ENCODE results near the gene RUSF1. TPM values are rescaled to one million over a fixed set of nuclear protein-coding genes. Genes with fewer than 3 reads are reported as not detected.

RUSF1 gene
- total and polyA plus RNA-seq, 9 of the 15 experiments (the other 6 are each of a cell fraction or from before 2014, with no cell fraction given) = 0.80 to 52.8 (median 27.6) TPM

- WGBS (ENCODE audit: insufficient coverage, low coverage, missing lambda C conversion rate) = 98% methylated on average over 7 of the region's 7 CpGs
- CTCF ChIA-PET (ENCODE audit: low intra/inter-chr PET ratio) = no interaction called here
- Histone ChIP-seq H3K9ac (ENCODE audit: insufficient read depth in 1 of 2, low read depth in 2 of 2, low read length in 2 of 2) (no peak overlapping the region), H3K27me3 (ENCODE audit: control insufficient read depth in 2 of 2, insufficient read depth in 2 of 2, low read length in 2 of 2) (no peaks in the 10 kb centered on the region), H3K4me1 (replicated peaks in 1 of 2; ENCODE audit: control insufficient read depth in 2 of 2, insufficient read depth in 2 of 2, low read length in 2 of 2) (peaks cover 5 to 14% of the 10 kb centered on the region in 2 experiments; a peak in 3 of 5 replicates), H3K9me1 (ENCODE audit: control insufficient read depth, insufficient read depth, low read length) (no peaks in the 10 kb centered on the region), H3K4me3 (no peak overlapping the region), H3K9me3 (replicated peaks; ENCODE audit: control insufficient read depth, insufficient read depth, low read depth, low read length) (no peaks in the 10 kb centered on the region), H3K36me3 (ENCODE audit: control insufficient read depth, insufficient read depth, low read length) (peaks cover 33% of the 10 kb centered on the region; the same call in 2 of the 3 replicates), H3K4me2 (ENCODE audit: insufficient read depth, low read length) (no peak overlapping the region), H3K79me2 (ENCODE audit: control insufficient read depth, insufficient read depth, low read length) (no peaks in the 10 kb centered on the region), H2AFZ (ENCODE audit: low read depth, low read length) (no peak overlapping the region), H3K27ac (ENCODE audit: extremely low read depth, low read depth, low read length) (no peak overlapping the region), H4K20me1 (replicated peaks; ENCODE audit: control insufficient read depth, insufficient read depth, low read length) (no peaks in the 10 kb centered on the region)
- ATAC-seq = no peak
- DNase-seq (ENCODE audit: extremely low read depth in 1 of 4, low spot score in 3 of 4) = no peak
- POLR2A ChIA-PET = interaction anchor here (0.6 to 4.3 kb wide), 4 partner anchors 8 to 18 kb away, joined by 3 to 20 read pairs (median 8); partner anchors contain the start of gene RUSF1
- BruUV-seq (replicated peaks) = no TSS peak
- in situ Hi-C loops (cut with MboI) = no loop called here
- intact Hi-C loops (cut with micrococcal nuclease) = no loop called here
- no peak for FAIRE-seq
- TF ChIP-seq CREB1 (IDR thresholded peaks at IDR 0.05) (no peak), CREB1 (CRISPR knock-in tag; IDR thresholded peaks at IDR 0.05) (no peak), TFAM (CRISPR knock-in tag; conservative IDR thresholded peaks at IDR 0.05) (no peak), POLR2AphosphoS2 (IDR thresholded peaks at IDR 0.05; ENCODE audit: low read length) (peak; percentile 56; the same call in 1 of the 2 replicates), ZNF830 (CRISPR knock-in tag; IDR thresholded peaks at IDR 0.05) (no peak), POLR2A (conservative IDR thresholded peaks at IDR 0.05) (0 out of 2 replicates have a peak, but pooled peaks have one; percentile 36)
Observed at GRCh38 chr16:31489298-31489564, 19.0 kb downstream of the RUSF1 start.

DNA sequence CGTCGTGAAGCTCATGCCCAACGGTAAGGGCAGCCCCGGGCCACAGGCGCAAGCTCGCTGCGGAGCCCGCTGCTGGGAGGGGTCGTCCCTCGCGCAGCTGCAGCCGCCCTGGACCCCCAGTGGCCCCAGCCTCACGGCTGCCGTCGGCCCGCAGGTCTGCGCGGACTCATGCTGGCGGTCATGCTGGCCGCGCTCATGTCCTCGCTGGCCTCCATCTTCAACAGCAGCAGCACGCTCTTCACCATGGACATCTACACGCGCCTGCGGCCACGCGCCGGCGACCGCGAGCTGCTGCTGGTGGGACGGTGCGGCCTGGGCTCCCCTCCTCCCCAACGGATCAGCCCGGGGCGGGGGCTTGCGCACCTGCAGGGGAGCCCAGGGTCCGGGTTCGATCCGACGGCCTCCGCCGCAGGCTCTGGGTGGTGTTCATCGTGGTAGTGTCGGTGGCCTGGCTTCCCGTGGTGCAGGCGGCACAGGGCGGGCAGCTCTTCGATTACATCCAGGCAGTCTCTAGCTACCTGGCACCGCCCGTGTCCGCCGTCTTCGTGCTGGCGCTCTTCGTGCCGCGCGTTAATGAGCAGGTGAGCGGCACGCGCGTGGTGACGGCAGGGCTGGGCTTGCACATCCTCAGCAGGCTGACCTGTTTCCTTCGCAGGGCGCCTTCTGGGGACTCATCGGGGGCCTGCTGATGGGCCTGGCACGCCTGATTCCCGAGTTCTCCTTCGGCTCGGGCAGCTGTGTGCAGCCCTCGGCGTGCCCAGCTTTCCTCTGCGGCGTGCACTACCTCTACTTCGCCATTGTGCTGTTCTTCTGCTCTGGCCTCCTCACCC is 19.5 kb downstream of the RUSF1 start:
- H3K4me2 ChIP-seq (ENCODE audit: insufficient read depth, low read length) = no peak overlapping the region
- H3K27ac ChIP-seq (ENCODE audit: extremely low read depth, low read depth, low read length) = no peak overlapping the region
- H3K27me3 ChIP-seq (ENCODE audit: control insufficient read depth in 2 of 2, insufficient read depth in 2 of 2, low read length in 2 of 2) = no peaks in the 10 kb centered on the region
- no peak for FAIRE-seq
- no peaks in the 10 kb centered on the region for H3K9me1 ChIP-seq (ENCODE audit: control insufficient read depth, insufficient read depth, low read length)
- H2AFZ ChIP-seq (ENCODE audit: low read depth, low read length) = no peak overlapping the region
- no peak overlapping the region for H3K4me3 ChIP-seq
- H4K20me1 ChIP-seq (replicated peaks; ENCODE audit: control insufficient read depth, insufficient read depth, low read length) = no peaks in the 10 kb centered on the region
- no peaks in the 10 kb centered on the region for H3K9me3 ChIP-seq (replicated peaks; ENCODE audit: control insufficient read depth, insufficient read depth, low read depth, low read length)
- no peaks in the 10 kb centered on the region for H3K79me2 ChIP-seq (ENCODE audit: control insufficient read depth, insufficient read depth, low read length)
- no peak overlapping the region for H3K9ac ChIP-seq (ENCODE audit: insufficient read depth in 1 of 2, low read depth in 2 of 2, low read length in 2 of 2)
- in situ Hi-C loops (cut with MboI) (no loop called here), intact Hi-C loops (cut with micrococcal nuclease) (no loop called here)
- H3K4me1 ChIP-seq (replicated peaks in 1 of 2; ENCODE audit: control insufficient read depth in 2 of 2, insufficient read depth in 2 of 2, low read length in 2 of 2) = peaks cover 5 to 14% of the 10 kb centered on the region in 2 experiments; a peak in 3 of 5 replicates
- ATAC-seq = no peak
- WGBS (ENCODE audit: insufficient coverage, low coverage, missing lambda C conversion rate) = 96% methylated on average over 37 of the region's 77 CpGs
- ChIA-PET CTCF (ENCODE audit: low intra/inter-chr PET ratio) (no interaction called here), POLR2A (interaction anchor here (1.0 to 4.3 kb wide), 4 partner anchors 9 to 19 kb away, joined by 3 to 20 read pairs (median 10); partner anchors contain the start of gene RUSF1)
- BruUV-seq (replicated peaks) = no TSS peak
- H3K36me3 ChIP-seq (ENCODE audit: control insufficient read depth, insufficient read depth, low read length) = peaks cover 30% of the 10 kb centered on the region; the same call in 2 of the 3 replicates
- no peak for DNase-seq (ENCODE audit: extremely low read depth in 1 of 4, low spot score in 3 of 4)
- peak; percentile 60 for TF ChIP-seq RBM22 (IDR thresholded peaks at IDR 0.05; ENCODE audit: low read depth, low read length, poor library complexity, severe bottlenecking)
- TF ChIP-seq POLR2G (IDR thresholded peaks at IDR 0.05; ENCODE audit: low read depth, low read length) = peak; percentile 10
- no peak for TF ChIP-seq ZFP30 (CRISPR knock-in tag; IDR thresholded peaks at IDR 0.05; ENCODE audit: borderline replicate concordance)
- no peak for TF ChIP-seq GABPB1 (CRISPR knock-in tag; IDR thresholded peaks at IDR 0.05)
- TF ChIP-seq, protein P1, sequence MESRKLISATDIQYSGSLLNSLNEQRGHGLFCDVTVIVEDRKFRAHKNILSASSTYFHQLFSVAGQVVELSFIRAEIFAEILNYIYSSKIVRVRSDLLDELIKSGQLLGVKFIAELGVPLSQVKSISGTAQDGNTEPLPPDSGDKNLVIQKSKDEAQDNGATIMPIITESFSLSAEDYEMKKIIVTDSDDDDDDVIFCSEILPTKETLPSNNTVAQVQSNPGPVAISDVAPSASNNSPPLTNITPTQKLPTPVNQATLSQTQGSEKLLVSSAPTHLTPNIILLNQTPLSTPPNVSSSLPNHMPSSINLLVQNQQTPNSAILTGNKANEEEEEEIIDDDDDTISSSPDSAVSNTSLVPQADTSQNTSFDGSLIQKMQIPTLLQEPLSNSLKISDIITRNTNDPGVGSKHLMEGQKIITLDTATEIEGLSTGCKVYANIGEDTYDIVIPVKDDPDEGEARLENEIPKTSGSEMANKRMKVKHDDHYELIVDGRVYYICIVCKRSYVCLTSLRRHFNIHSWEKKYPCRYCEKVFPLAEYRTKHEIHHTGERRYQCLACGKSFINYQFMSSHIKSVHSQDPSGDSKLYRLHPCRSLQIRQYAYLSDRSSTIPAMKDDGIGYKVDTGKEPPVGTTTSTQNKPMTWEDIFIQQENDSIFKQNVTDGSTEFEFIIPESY (CRISPR knock-in tag; IDR thresholded peaks at IDR 0.05) = peak; percentile 90
- no peak for TF ChIP-seq IRF9 (tag; IDR thresholded peaks at IDR 0.05)
- peak; percentile 20 for TF ChIP-seq CCNT2 (IDR thresholded peaks at IDR 0.05; ENCODE audit: borderline replicate concordance, extremely low read depth, insufficient read length, low read depth, low read length)

All from K562 (cell line).